Kidney capillary endothelial cell (primary cell): ENCODE measurements around the gene TACC3.

Experiments used
- DNase-seq: peaks from one replicate; pipeline ENCODE4 v3.0.0-alpha.2; 2018; ENCODE audit warnings: low spot score

TACC3 gene

DNA sequence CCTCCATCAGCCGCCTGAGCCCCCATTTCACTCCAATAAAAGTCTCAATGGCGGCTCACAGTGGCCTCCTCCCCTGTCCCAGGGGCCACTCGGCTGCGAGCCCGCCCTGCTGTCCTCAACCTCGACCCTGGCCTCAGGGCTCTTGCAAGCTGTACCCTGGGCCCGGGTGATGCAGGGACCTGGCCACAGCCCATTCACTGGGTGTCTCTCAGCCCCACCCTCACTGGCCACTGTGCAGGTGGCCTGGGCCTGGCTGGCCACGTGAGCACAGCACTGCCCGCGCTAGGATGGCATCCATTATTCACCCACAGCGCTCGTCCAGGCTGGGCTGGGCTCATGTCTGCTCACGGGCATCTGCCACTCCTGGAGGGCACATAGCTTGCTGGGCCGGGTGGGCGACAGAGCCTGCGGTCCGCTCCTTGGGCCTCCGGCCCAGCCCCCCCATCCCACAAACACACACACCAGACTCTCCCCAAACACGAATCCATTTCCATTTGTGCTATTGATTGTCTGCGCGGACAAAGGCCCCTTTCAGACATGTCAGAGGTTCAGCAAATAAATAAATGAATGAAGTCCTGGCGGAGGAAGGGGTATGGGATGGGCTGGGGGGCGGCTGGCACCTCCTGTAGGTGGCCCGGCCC, 55.3 kb downstream of the TACC3 start:
- DNase-seq: no peak

DNA sequence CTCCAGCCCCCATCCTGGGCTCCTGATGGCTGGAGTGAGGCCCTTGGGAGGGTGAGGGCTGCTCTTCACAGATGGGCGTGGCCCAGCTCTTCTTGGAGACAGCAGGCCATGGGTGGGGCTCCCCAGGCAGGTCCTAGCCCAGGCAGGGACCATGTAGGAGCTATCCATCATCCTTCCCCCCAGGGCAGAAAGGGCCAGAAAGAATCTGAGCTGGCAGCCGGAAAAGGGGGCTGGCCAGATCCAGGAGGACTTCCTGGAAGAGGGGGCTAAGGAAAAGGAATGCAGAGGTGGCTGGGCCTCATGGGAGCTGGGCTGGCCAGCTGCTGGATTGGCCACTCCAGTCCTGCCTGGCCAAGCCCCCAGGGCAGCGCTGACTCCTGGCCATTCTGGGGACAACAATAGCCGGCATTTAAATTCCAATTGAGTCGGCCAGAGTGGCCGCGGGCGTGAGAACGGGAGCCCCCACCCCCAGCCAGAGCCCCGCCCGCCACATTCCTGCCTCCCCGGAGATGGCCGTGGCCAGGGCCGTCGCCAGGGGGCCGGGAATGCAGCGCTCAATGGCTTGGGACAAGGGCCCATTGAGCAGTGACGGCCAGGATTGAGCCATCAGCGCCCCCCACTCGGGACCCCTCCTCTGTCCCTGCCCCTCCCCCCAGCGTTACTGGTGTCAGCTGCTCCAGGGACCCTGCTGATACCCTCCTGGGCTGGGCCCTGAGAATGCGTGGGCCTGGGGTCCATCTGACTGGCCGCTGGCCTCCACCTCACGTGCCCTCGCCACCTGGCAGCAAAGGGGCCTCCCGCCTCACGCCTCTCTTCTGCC, 56.7 kb downstream of the TACC3 start:
- peak; percentile 22 for DNase-seq

DNA sequence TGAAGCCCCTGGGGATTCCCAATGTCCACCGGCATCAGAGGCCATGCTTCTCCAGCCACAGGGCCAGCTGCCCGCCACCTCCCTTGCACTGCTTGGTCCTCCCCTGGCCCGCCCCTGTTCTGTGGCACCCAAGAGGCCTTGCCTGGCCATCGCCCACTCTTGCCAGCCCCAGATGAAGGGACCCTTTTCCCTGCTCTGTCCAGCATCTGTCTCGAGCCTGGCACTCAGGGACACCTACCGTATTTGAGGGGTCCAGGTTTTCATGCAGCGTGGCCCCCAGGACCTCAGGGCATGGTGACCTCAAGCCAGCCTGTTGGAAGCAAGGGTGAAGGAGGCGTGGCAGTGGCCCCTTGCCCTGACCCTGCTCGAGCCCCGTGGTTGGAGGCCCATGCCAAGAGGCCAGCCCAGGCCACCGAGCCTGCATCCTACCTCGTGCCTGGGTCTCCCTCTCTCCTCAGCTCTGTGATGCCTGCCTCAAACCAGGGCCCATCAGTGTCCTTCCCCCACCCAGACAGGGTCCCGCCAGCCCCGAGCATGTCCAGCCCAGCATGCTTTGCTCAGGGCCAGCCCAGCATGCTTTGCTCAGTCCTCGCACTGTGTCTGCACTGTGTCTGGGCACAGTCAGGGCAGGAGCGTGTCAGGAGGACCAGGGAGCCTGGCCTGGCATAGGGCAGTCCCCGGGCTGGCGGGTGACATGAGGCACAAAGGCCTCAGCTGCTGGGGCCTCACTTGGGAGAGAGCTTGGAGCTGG, 57.5 kb downstream of the TACC3 start:
- no peak for DNase-seq

DNA sequence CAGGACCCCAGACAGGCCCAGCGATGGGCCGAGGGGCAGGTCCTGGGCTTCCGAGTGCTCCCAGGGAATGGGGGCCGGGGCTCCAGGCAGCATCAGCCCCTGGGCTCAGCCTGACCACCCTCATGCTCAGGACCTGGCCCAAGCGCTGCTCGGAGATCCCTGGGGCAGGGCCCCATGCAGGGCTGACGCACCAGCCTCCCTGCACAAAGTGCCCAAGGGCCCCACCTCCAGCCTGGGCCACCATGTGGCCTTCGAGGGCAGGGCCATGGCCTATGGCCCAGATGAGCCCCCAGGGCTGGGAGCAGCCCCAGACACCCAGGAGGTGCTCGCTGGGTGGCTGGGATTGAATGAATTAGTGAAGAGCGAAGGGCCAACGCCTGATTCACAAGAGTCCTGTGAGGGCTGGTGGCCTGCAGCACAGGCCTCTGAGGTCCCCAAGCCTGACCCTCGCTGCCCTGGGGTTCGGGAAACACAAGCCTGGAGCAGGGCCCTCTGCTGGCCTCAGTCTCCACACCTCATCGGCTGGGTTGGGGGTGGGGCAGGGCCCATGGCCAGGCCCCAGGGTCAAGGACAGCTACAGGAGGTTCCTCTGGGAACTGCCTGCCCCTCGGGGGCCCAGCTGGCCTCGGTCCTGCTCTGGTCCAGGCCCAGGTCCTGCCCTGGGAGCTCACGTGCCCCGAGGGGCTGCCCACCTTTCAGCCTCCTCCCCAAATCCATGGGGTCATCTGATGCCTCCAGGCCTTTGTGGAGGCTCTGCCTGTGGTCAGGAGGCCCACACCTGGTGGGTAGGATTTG, 58.5 kb downstream of the TACC3 start:
- DNase-seq: no peak

DNA sequence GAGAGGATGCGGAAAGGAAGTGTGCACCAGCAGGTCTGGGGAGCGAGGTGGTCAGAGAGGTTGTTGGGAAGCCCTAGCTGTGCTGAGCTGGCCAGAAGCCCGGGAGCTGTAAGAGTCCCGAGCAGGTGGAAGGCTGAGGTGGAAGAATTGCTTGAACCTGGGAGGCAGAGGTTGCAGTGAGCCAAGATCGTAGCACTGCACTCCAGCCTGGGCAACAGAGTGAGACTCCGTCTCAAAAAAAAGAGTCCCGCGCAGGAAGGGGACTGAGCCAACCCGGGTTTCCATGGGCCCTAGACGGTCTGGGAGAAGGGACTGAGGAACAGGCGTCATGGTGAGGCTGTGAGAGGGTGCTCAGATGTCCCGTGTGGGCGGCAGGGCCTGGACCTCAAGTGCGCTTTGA, 59.1 kb downstream of the TACC3 start:
- no peak for DNase-seq

DNA sequence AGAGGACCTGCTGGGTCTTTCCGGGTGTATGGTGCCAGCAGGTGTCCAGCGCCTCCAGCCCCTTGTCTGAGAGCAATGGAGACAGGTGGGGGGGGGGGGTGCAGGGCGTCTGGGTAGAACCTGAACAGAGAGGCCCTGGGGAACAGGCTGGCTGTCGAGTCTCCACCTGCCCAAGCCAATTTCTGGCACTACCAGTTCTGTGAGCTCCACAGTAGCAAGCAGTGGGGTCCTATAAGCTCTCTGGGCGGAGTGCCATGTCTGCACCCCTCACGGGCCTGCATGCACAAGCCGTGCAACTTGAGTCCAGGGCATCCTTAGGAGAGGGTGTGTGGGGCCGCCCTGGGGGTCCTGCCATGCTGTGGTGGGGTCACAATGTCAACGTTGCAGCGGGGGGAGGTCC, 61.7 kb downstream of the TACC3 start:
- DNase-seq: no peak

DNA sequence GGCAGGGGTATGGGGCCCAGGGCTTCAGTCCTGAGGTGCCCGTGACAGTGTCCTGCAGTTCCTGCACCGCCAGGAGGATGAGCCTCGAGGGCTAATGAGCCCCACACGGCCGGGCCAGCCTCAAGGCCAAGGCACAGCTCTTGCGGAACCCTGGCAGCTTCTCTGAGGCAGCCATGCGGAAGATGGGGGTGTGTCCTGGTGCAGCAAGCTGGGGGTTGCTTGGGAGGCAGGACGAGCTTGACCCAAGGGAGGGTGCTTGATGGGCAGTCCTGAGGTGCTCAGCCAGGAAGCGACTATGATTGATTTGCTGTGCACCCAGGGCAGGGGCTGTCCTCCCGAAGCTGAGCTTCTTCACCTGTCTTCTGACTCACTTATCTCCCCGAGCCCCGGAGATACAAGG, 62.6 kb downstream of the TACC3 start:
- no peak for DNase-seq

DNA sequence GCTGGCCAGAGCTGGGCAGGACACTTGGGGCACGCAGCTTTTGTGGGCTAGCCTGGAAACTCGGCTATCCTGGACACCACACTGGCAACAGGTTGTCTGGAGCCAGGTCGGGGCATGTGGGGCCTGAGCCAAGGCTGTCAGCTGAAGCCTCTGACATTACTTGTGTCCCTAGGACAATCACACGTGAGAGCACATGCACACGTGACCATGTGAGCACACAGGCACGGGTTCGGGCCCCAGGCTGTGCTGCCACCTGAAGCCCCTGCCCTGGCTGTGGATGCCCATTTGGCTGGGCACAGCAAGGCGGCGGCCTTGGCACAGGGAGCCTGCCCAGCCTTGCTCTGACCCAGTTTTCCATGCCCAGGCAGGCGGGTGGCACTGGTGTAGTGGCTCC, 63.1 kb downstream of the TACC3 start:
- no peak for DNase-seq

DNA sequence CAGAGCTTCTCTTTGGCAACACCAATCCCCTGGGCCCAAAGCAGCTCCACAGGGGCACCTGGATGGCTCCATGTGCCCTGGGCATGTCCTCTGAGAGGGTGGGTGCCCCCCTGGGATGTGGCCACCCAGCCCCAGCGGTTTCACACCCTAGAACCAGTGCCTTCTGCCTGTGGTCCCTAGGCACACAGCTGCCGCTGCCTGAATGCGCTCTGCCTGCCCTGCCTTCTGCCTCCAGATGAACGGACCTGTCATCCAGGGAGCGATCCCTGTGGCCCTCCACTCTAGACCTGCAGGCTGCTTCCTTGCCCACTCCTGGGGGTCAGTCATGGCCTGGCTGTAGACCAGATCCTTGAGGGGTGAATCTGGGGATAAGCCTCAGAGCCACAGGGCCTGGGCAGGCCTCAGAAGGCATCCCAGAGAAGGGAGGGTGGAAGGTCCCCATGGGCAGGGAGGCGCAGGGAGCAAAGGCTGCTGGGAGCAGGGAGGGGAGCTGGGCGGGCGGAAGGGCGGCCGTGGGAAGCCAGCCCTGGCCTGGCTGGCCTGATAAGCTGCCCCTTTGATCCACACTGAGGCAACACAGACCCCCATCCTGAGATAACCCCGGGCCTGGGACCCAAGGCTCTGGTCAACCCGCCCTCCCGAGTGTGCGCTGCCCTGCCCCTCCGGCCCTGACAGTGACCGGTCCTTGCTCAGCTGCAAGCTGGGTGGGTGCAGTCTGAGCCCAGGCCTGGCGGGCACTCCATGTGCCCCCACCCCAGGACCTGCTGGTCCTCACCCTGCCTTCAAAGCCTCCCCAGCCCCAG, 63.7 kb downstream of the TACC3 start:
- DNase-seq: no peak

DNA sequence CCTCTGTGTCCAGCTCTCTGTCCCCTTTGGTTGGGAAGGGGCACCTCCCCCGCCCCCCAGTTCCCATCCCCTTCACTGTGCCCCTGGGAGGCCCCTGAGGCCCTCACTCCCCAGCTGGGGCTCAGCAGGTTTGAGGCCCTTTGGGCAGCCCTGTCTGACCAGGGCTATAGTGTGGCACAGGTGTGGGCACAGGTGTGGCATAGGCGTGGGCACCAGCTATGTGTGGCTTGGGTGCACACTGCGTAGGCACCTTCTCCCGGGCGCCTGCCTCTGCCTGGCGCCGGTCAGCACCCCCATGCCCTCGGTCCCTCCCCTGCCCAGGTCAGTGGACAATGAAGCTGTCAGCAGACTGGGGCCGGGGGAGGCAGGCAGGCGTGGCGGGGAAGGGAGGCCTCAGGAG, 64.3 kb downstream of the TACC3 start:
- DNase-seq: no peak

DNA sequence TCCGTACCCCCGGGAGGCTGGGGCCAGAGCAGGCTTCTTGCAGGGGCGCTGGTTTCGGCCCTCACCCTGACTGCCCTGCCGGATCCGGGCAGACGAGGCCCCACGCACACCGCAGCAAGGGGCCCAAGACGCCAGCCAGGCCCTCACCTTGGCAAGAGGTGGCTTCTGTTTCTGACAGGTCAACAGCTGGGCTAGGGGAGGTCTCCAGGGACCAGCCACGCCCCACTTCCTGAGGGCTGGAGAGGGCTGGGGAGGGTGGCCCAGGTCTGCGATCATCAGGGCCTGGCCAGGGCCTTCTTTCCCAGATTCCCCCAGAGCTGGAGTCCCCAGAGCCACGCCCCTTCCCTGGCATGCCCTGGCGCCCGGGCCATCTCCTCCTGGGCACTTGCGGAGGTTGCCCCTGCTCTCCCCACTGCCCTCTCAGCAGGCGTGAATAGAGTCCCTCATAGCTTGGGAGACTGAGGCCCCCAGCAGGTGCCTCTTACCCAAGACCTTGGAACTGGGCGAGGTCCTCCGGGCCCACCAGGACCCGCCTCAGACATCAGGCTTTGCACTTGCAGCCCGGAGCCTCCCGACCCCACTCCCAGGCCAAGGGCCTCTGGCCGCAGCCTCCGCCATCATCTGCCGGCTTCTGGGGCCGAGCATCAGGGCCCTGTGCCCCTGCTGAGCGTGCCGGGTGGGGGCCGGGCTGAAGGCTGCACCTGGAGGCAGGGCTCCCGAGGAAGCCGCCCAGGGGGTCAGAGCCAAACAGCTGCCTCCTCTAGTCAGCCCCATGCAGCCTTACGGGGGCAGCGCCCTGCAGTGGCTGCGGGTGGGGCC, 65.4 kb downstream of the TACC3 start:
- DNase-seq: no peak

DNA sequence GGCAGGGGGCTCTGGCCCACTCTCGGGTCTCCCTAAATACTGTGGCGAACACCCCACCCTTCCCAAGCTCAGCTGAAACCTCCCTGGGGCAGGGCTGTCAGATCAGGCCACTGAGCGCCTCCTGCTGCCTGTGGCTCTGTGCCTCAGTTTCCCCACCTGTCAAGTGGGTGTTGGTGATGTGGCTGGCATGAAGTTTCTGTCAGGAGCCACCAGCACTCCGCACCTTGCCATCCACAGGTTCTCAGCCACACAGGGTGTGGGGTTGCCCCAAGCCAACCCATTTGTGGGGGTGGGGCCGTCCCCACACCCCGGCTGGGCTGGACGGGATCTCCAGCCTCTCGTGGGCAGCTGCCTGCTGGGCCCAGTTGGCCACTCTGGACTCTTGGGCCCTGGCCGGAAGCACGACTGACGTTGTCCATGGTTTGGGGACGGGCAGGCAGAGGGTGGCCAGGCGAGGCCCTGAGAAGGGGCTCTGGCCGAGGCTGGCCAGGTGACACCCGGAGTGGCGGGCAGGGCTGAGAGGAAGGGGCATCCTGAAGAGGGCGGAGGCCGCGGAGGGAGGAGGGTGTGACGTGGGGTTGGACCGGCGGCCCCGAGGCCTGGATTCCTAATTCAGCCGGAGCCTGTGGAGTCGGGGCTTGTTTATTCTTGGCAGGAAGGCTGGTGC, 66.2 kb downstream of the TACC3 start:
- DNase-seq: no peak

DNA sequence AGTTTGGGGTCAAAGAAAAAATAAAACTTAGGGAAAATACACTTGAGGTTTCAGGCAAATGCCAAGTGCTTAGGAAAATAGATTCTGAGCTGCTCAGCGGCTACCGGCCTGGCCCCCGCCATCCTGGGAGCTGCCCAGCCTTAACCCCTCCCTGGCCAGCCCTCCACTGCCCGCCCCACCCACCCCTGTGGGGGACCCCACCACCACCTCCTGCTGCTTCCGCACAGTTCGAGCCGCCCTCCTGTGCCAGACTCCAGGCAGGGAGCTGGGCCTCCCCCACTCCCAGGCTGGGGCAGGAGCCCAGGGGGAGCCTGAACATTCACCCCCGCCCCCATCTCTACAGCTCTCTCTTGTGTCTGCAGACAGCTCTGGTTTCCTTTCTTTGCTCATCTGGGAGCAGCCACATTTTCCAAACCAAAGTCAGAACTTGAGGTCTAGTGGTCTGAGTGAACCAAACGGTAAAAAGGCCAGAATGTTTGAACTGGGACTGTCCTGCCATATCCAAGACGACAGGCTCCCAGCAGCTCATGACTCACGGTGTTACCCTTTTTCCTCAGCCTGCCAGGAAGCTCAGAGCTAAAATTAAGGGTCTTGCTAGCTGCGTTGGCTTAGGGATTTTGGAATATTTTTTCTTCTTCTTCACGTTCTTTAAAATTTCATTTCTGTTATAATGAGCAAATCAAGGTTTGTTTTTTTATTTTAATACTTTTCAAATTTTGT, 67.1 kb downstream of the TACC3 start:
- DNase-seq: no peak

DNA sequence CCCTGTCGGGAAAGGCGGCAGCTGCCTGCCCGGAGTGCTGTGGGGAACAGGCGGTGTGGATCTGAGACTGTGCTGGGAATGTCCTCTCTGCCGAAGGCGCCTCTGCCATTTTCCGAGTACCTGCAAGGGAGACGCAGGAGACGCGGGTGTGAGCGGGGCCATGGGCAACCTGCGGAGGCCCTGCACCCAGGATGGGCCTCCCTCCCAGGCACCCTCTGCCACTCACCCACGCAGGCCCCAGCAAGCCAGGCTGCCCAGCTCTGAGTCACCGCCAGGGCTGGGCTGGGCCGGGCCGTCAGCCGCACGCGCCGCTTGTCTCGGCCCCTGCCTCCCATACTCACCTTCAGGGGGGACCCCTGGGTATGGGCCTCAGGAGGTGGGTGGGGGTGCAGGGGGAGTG, 68.2 kb downstream of the TACC3 start:
- DNase-seq: no peak

DNA sequence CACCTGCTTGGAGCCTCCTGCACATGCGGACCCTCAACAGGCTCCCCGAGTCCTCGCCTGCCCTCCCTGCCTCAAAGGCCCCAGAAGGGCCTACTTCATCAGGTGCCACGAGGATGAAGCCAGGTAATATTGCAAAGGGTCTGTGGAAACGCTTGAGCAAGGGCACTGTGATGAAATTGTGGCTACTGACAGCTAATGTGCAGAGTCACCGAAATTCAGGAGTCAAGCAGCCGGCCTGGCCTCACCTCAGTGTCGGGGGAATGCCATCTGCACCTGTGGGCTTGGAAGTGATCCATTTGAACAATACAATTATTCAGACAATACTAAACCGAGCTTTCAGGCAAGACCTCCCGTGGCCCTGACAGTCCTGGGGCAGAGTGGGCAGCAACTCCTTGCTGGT, 68.7 kb downstream of the TACC3 start:
- DNase-seq: no peak

DNA sequence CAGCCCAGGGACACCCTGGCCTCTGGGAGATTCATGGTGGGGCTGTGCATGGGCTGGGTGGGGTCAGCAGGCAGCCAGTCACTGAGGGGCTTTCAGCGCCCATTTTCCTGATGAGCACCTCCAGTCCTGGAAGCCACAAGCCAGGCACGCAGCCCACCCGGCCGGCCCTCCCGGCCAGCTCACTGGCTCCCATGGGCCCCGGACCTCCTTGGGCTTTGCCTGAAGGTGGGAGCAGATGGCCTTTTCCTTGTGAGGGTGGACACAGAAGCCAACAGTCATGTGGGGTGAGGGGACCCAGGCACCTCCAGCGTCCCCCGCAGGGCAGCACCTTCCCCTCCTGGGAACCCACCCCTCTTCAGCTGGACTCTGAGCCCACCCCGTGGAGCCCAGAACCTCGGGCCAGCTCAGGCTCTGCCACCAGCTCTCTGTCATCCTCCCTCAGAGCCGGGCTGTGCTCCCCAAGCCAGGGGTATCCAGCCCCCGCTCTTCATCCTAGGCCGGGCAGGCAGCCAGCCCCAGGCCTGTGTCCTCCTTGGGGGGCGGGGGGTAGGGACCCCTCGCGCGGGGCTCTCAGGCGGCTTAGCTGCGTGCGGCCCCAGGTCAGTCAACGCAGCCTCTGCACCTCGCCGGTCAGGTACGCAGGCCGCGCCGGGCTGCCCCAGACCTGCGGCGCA, 71.0 kb downstream of the TACC3 start:
- no peak for DNase-seq

DNA sequence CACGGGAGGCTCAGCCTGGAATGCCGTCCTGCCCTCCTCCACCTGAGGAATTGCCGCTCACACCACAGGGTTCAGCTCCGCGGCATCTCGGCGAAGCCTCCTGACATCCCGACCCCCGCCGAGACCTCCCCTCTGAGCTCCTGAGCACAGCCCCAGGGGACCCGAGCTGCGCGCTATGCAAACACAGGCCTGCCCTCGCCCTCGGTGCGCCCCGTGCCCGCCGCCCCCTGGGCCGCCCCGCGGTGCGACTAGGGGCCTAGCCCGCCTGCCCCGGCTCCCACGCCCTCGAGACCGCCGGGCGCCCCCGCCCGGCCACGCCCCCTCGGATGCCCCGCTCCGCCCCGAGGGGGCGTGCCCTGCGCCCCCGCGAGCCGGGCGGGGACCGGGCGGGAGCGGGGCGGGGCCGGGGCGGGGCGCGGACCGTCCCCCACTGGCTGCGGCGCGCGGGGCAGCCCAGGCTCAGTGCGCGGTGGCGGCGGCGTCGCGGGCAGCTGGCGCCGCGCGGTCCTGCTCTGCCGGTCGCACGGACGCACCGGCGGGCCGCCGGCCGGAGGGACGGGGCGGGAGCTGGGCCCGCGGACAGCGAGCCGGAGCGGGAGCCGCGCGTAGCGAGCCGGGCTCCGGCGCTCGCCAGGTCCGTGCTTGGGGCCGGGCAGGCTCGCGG, 71.6 kb downstream of the TACC3 start, which contains the start of gene FGFR3:
Gene FGFR3 (plus strand): TSS at position 462 of the 664 bp plus-strand sequence. CDS start 642 bp downstream, outside the sequence.
- DNase-seq: no peak

DNA sequence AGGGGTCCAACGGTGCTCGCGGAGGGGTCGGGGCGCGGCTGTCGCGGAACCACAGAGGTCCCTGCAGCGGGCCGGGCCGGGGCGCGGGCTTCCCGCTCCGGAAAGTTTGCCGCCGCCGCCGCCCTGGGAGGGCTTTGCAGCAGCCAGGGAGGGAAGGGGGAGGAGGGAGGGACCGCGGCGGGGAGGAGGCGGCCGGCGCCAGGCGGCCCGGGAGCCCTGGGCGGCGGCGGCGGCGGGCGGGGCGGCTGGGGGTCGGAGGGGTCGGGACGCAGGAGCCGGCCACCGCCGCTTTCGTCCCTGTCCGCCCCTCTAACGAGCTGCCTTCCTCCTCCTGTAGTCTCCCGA, 72.1 kb downstream of the TACC3 start:
- DNase-seq: no peak
